ENCODE measurements around the gene NRP1.

The NRP1 gene

GRCh38 chr10:33240931-33241330 lies 93.5 kb downstream of the NRP1 start:
- TF ChIP-seq, protein P1, sequence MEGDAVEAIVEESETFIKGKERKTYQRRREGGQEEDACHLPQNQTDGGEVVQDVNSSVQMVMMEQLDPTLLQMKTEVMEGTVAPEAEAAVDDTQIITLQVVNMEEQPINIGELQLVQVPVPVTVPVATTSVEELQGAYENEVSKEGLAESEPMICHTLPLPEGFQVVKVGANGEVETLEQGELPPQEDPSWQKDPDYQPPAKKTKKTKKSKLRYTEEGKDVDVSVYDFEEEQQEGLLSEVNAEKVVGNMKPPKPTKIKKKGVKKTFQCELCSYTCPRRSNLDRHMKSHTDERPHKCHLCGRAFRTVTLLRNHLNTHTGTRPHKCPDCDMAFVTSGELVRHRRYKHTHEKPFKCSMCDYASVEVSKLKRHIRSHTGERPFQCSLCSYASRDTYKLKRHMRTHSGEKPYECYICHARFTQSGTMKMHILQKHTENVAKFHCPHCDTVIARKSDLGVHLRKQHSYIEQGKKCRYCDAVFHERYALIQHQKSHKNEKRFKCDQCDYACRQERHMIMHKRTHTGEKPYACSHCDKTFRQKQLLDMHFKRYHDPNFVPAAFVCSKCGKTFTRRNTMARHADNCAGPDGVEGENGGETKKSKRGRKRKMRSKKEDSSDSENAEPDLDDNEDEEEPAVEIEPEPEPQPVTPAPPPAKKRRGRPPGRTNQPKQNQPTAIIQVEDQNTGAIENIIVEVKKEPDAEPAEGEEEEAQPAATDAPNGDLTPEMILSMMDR (conservative IDR thresholded peaks at IDR 0.05; ENCODE audit: low read depth, low read length), result no peak
- DNase-seq (ENCODE audit: low read depth), result peak; percentile 69
- H3K4me3 ChIP-seq (ENCODE audit: low read depth, low read length), result no peak overlapping the region

GRCh38 chr10:33240258-33240657 lies 94.2 kb downstream of the NRP1 start:
- TF ChIP-seq, protein P1 (conservative IDR thresholded peaks at IDR 0.05; ENCODE audit: low read depth, low read length), result no peak
- no peak for DNase-seq (ENCODE audit: low read depth)
- H3K4me3 ChIP-seq (ENCODE audit: low read depth, low read length), result no peak overlapping the region

DNA sequence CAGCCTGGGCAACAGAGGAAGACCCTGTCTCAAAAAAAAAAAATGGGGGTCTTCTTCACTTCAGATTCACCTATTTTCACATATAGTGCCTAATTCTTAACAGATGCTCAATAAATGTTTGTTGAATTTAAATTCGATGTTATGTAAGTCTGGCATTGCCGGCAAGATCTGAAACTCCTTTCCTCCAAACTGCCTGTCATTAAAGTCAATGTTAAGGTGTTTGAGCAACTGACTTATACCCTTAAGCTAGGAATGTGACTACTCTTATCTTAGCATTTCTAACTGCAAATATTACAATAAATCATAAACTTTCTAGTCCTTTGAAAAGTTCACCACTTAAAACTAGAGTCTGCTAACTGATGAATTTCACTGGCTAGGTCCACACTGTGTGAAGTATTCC lies 95.2 kb downstream of the NRP1 start:
- H3K4me3 ChIP-seq (ENCODE audit: low read depth, low read length), result no peak overlapping the region
- TF ChIP-seq, protein P1 (conservative IDR thresholded peaks at IDR 0.05; ENCODE audit: low read depth, low read length), result no peak
- DNase-seq (ENCODE audit: low read depth), result no peak

GRCh38 chr10:33238643-33239042 lies 95.8 kb downstream of the NRP1 start:
- TF ChIP-seq, protein P1 (conservative IDR thresholded peaks at IDR 0.05; ENCODE audit: low read depth, low read length), result no peak
- peak; percentile 76 for DNase-seq (ENCODE audit: low read depth)
- no peak overlapping the region for H3K4me3 ChIP-seq (ENCODE audit: low read depth, low read length)

- H3K4me3 ChIP-seq (ENCODE audit: low read depth, low read length), result no peak overlapping the region
- DNase-seq (ENCODE audit: low read depth), result peak; percentile 96
- TF ChIP-seq, protein P1 (conservative IDR thresholded peaks at IDR 0.05; ENCODE audit: low read depth, low read length), result no peak
These were observed 96.5 kb downstream of the NRP1 start for GRCh38 chr10:33237736-33238624.

- TF ChIP-seq, protein P1 (conservative IDR thresholded peaks at IDR 0.05; ENCODE audit: low read depth, low read length), result no peak
- no peak overlapping the region for H3K4me3 ChIP-seq (ENCODE audit: low read depth, low read length)
- no peak for DNase-seq (ENCODE audit: low read depth)
These were observed 97.6 kb downstream of the NRP1 start for GRCh38 chr10:33236916-33237315.

GRCh38 chr10:33235951-33236350 lies 98.5 kb downstream of the NRP1 start:
- no peak for DNase-seq (ENCODE audit: low read depth)
- H3K4me3 ChIP-seq (ENCODE audit: low read depth, low read length), result no peak overlapping the region
- TF ChIP-seq, protein P1 (conservative IDR thresholded peaks at IDR 0.05; ENCODE audit: low read depth, low read length), result no peak
